CD4-positive, alpha-beta memory T cell (primary cell): ENCODE results near the gene NF2. TPM values are rescaled to one million over a fixed set of nuclear protein-coding genes. Genes with fewer than 3 reads are reported as not detected.
A peak's percentile ranks its signal among the peaks of the same experiment; 100 is the strongest.

Source experiments
- CTCF ChIA-PET: fragments of 350-600 bp; sonication (Branson Sonifier 250); formaldehyde crosslinking; loops from one replicate; lab custom pipeline; 2021; ENCODE audit warnings: inconsistent platforms; ENCODE audit not compliant: partially characterized antibody; lab: Charles Lee
- POLR2A ChIA-PET: fragments of 350-600 bp; sonication (Branson Sonifier 250); formaldehyde crosslinking; loops from one replicate; lab custom pipeline; 2021; ENCODE audit not compliant: partially characterized antibody; lab: Charles Lee
- DNase-seq, 5 donors: peaks; one replicate each; pipeline versions ENCODE4 v3.0.0 to v3.0.0-alpha.2; 2020 to 2022; ENCODE audit warnings: mixed read lengths in 1 of 5
- H3K27ac ChIP-seq: one replicate; pipeline ENCODE4 v1.7.0; 2013; ENCODE audit warnings: low read depth, low read length
- H3K27me3 ChIP-seq: 2 replicates; pipeline ENCODE4 v1.7.0; 2013; ENCODE audit warnings: mild to moderate bottlenecking, low read length, moderate library complexity; ENCODE audit not compliant: insufficient read depth
- H3K36me3 ChIP-seq: 2 replicates; pipeline ENCODE4 v1.7.0; 2013; ENCODE audit warnings: mild to moderate bottlenecking, low read length, moderate library complexity; ENCODE audit not compliant: insufficient read depth
- H3K4me1 ChIP-seq: 2 replicates; pipeline ENCODE4 v1.7.0; 2013; ENCODE audit warnings: mild to moderate bottlenecking, low read length, moderate library complexity; ENCODE audit not compliant: insufficient read depth
- H3K4me3 ChIP-seq, 2 donors: one replicate each; pipeline ENCODE4 v1.7.0; 2013; ENCODE audit warnings: low read length in 2 of 2, mild to moderate bottlenecking in 1 of 2
- H3K9me3 ChIP-seq, 2 donors: one replicate each; pipeline ENCODE4 v1.7.0; 2013; ENCODE audit warnings: low read length in 2 of 2, control low read depth in 1 of 2; ENCODE audit not compliant: control insufficient read depth in 1 of 2
- H3K27ac Mint-ChIP-seq, 7 donors: one replicate each; pipeline ENCODE4 v1.8.0; 2020 to 2021; ENCODE audit warnings: mixed read lengths in 7 of 7, mild to moderate bottlenecking in 6 of 7, inconsistent platforms in 3 of 7, moderate library complexity in 3 of 7
- H3K27me3 Mint-ChIP-seq, 2 donors: one replicate each; pipeline ENCODE4 v1.8.0; 2020 to 2021; ENCODE audit warnings: mixed read lengths in 2 of 2
- H3K36me3 Mint-ChIP-seq, 2 donors: one replicate each; pipeline ENCODE4 v1.8.0; 2020 to 2021; ENCODE audit warnings: mixed read lengths in 2 of 2, inconsistent platforms in 1 of 2, mild to moderate bottlenecking in 1 of 2
- H3K4me1 Mint-ChIP-seq, 4 donors: one replicate each; pipeline ENCODE4 v1.8.0; 2020 to 2021; ENCODE audit warnings: mixed read lengths in 4 of 4, mild to moderate bottlenecking in 1 of 4
- H3K4me3 Mint-ChIP-seq, 8 donors: one replicate each; pipeline ENCODE4 v1.8.0; 2020 to 2021; ENCODE audit warnings: mixed read lengths in 8 of 8, mild to moderate bottlenecking in 7 of 8, moderate library complexity in 6 of 8, inconsistent platforms in 3 of 8
- H3K9me3 Mint-ChIP-seq, 8 donors: one replicate each; pipeline ENCODE4 v1.8.0; 2020 to 2021; ENCODE audit warnings: mixed read lengths in 8 of 8, mild to moderate bottlenecking in 5 of 8, inconsistent platforms in 3 of 8, moderate library complexity in 1 of 8
- intact Hi-C: fragments of 100-400 bp; cut with micrococcal nuclease; formaldehyde crosslinking; loops from one replicate; pipeline ENCODE4 v1.15.1; 2023
- polyA plus RNA-seq, 2 donors: library from polyadenylated mRNA; unstranded; fragments of 300-500 nt; fragmentation: Illumina TruSeq; gene quantifications; one replicate each; pipeline ENCODE4 v1.2.3, GENCODE V29; 2021
- total RNA-seq, 2 experiments: library from RNA; stranded (reverse); gene quantifications; one replicate each; pipeline ENCODE4 v1.2.3, GENCODE V29; 2021

The NF2 gene
- total and polyA plus RNA-seq, 4 experiments from 2014 or later: 11.7 to 31.4 (median 24.2) TPM

GRCh38 chr22:29607426-29607825, 4.0 kb downstream of the NF2 start:
- H3K27me3 ChIP-seq: no peaks in the 10 kb centered on the region
- no peak for DNase-seq
- no peak overlapping the region for H3K27ac ChIP-seq
- H3K4me3 Mint-ChIP-seq: peak overlapping the region in 2 of 8 donors; percentile 5 to 23
- peaks cover 4 to 17% of the 10 kb centered on the region in 2 donors for H3K36me3 Mint-ChIP-seq
- H3K4me1 Mint-ChIP-seq: peaks cover 14 to 49% (median 27%) of the 10 kb centered on the region in 4 donors
- no peaks in the 10 kb centered on the region for H3K9me3 Mint-ChIP-seq
- peak overlapping the region in 1 of 7 donors; percentile 30 for H3K27ac Mint-ChIP-seq
- peaks cover 21% of the 10 kb centered on the region for H3K4me1 ChIP-seq
- H3K27me3 Mint-ChIP-seq: no peaks in the 10 kb centered on the region
- ChIA-PET CTCF (no interaction called here), POLR2A (no interaction called here)
- H3K4me3 ChIP-seq: no peak overlapping the region
- H3K9me3 ChIP-seq: no peaks in the 10 kb centered on the region
- intact Hi-C loops: no loop called here
- no peaks in the 10 kb centered on the region for H3K36me3 ChIP-seq

DNA sequence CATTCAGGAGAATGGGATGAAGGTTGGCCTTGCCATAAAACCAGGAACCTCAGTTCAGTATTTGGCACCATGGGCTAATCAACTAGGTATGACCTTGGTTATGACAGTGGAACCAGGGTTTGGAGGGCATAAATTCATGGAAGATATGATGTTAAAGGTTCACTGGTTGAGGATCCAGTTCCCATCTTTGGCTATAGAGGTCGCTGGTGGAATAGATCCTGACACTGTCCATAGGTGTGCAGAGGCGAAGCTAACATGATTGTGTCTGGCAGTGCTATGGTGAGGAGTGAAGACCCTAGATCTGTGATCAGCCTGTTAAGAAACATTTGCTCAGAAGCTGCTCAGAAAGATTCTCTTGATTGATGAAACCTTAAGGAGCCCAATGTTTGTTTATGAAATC, 5.7 kb downstream of the NF2 start:
- Mint-ChIP-seq H3K9me3 (no peaks in the 10 kb centered on the region), H3K27me3 (no peaks in the 10 kb centered on the region), H3K27ac (no peak overlapping the region), H3K4me3 (no peak overlapping the region), H3K4me1 (peaks cover 11 to 42% (median 21%) of the 10 kb centered on the region in 4 donors), H3K36me3 (peaks cover 4 to 11% of the 10 kb centered on the region in 2 donors)
- no peaks in the 10 kb centered on the region for H3K27me3 ChIP-seq
- no peak for DNase-seq
- H3K9me3 ChIP-seq: no peaks in the 10 kb centered on the region
- POLR2A ChIA-PET: interaction anchor here (1.1 kb wide), 1 partner anchor 12 kb away, joined by 3 read pairs; no protein-coding TSS in a partner anchor
- intact Hi-C loops: no loop called here
- no peak overlapping the region for H3K27ac ChIP-seq
- no peaks in the 10 kb centered on the region for H3K36me3 ChIP-seq
- H3K4me3 ChIP-seq: no peak overlapping the region
- CTCF ChIA-PET: interaction anchor here (4.2 kb wide), 1 partner anchor 17 kb away, joined by 30 read pairs; no protein-coding TSS in a partner anchor
- peaks cover 21% of the 10 kb centered on the region for H3K4me1 ChIP-seq

GRCh38 chr22:29610780-29611179, 7.3 kb downstream of the NF2 start:
- Mint-ChIP-seq H3K4me3 (no peak overlapping the region), H3K27me3 (no peaks in the 10 kb centered on the region), H3K36me3 (peaks cover 4 to 9% of the 10 kb centered on the region in 2 donors), H3K4me1 (peaks cover 7 to 29% (median 15%) of the 10 kb centered on the region in 4 donors), H3K27ac (no peak overlapping the region), H3K9me3 (no peaks in the 10 kb centered on the region)
- POLR2A ChIA-PET: no interaction called here
- peaks cover 4% of the 10 kb centered on the region for H3K4me1 ChIP-seq
- no peaks in the 10 kb centered on the region for H3K9me3 ChIP-seq
- no peak overlapping the region for H3K4me3 ChIP-seq
- intact Hi-C loops: no loop called here
- DNase-seq: no peak
- no peaks in the 10 kb centered on the region for H3K36me3 ChIP-seq
- H3K27ac ChIP-seq: no peak overlapping the region
- CTCF ChIA-PET: interaction anchor here (1.5 to 4.2 kb wide), 2 partner anchors 13 to 15 kb away, joined by 6 to 30 read pairs; no protein-coding TSS in a partner anchor
- H3K27me3 ChIP-seq: no peaks in the 10 kb centered on the region

GRCh38 chr22:29615705-29616327, 12.4 kb downstream of the NF2 start:
- Histone ChIP-seq H3K4me1 (peaks cover 21% of the 10 kb centered on the region), H3K27ac (no peak overlapping the region), H3K27me3 (no peaks in the 10 kb centered on the region), H3K9me3 (no peaks in the 10 kb centered on the region), H3K36me3 (no peaks in the 10 kb centered on the region), H3K4me3 (no peak overlapping the region)
- Mint-ChIP-seq H3K4me1 (peaks cover 24 to 33% (median 28%) of the 10 kb centered on the region in 4 donors), H3K9me3 (no peaks in the 10 kb centered on the region), H3K27me3 (no peaks in the 10 kb centered on the region), H3K4me3 (no peak overlapping the region), H3K27ac (peak overlapping the region in 3 of 7 donors; percentile 19 to 41 (median 37)), H3K36me3 (no peaks in the 10 kb centered on the region)
- ChIA-PET POLR2A (no interaction called here), CTCF (interaction anchor here (1.2 to 1.7 kb wide), 2 partner anchors 8 to 10 kb away, joined by 3 to 16 read pairs; no protein-coding TSS in a partner anchor)
- no peak for DNase-seq
- intact Hi-C loops: no loop called here

DNA sequence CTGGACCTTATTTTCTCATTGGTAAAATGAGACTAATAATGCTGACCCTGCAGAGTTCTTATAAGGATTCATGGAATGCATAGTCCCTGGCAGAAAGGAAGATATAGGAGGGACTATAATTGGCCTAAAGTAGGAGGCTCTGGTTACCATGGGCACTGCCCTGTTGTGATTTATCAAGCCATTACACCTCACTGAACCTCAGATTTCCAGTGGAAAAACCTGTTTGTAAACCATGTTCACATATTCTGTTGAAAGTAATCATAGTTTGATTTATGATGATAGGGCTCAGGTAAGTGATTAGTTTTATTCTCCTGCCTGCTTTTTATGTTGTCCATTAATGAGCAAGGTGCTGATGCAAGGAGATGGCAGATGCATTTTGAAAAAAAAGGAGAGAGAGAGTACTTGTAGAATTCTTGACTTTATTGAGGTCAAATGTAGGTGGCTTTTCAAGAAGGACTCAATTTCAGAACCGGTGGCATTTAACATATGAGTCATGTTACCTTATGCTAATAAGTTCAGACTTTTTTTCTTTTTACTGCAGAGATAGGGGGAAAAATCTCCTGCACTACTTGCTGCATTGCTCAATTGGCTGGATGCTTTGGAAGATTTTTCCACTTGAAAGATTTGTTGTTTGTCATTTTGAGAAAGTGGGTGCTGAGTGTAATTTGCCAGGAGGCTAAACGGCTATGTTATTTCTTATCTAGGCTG, 14.6 kb downstream of the NF2 start:
- CTCF ChIA-PET: interaction anchor here (1.6 to 1.7 kb wide), 2 partner anchors 8 to 14 kb away, joined by 6 to 8 read pairs; no protein-coding TSS in a partner anchor
- intact Hi-C loops: no loop called here
- no peak for DNase-seq
- Histone ChIP-seq H3K9me3 (no peaks in the 10 kb centered on the region), H3K4me1 (peaks cover 31% of the 10 kb centered on the region), H3K27ac (no peak overlapping the region), H3K4me3 (no peak overlapping the region), H3K27me3 (no peaks in the 10 kb centered on the region), H3K36me3 (no peaks in the 10 kb centered on the region)
- Mint-ChIP-seq H3K4me3 (no peak overlapping the region), H3K4me1 (peaks cover 34 to 52% (median 42%) of the 10 kb centered on the region in 4 donors), H3K36me3 (no peaks in the 10 kb centered on the region), H3K27ac (peak overlapping the region in 6 of 7 donors; percentile 3 to 70 (median 34)), H3K9me3 (no peaks in the 10 kb centered on the region), H3K27me3 (no peaks in the 10 kb centered on the region)
- POLR2A ChIA-PET: no interaction called here

GRCh38 chr22:29621761-29622526, 18.5 kb downstream of the NF2 start:
- no peaks in the 10 kb centered on the region for H3K27me3 ChIP-seq
- H3K9me3 Mint-ChIP-seq: no peaks in the 10 kb centered on the region
- no peak overlapping the region for H3K4me3 ChIP-seq
- H3K36me3 ChIP-seq: no peaks in the 10 kb centered on the region
- intact Hi-C loops: no loop called here
- peaks cover 58 to 81% (median 69%) of the 10 kb centered on the region in 4 donors for H3K4me1 Mint-ChIP-seq
- H3K27me3 Mint-ChIP-seq: no peaks in the 10 kb centered on the region
- CTCF ChIA-PET: interaction anchor here (2.2 kb wide), 1 partner anchor 17 kb away, joined by 10 read pairs; no protein-coding TSS in a partner anchor
- peak overlapping the region; percentile 37 to 84 (median 75) for H3K27ac Mint-ChIP-seq
- H3K4me3 Mint-ChIP-seq: peak overlapping the region in 3 of 8 donors; percentile 24 to 44 (median 33)
- POLR2A ChIA-PET: interaction anchor here (1.2 kb wide), 1 partner anchor 18 kb away, joined by 7 read pairs; the partner anchor contains the start of gene NF2
- H3K4me1 ChIP-seq: peaks cover 52% of the 10 kb centered on the region
- no peak overlapping the region for H3K27ac ChIP-seq
- no peaks in the 10 kb centered on the region for H3K9me3 ChIP-seq
- H3K36me3 Mint-ChIP-seq: peaks cover 0 to 2% of the 10 kb centered on the region in 2 donors
- DNase-seq: no peak
